H1 (cell line): ENCODE results near the gene IL22RA2.

Source experiments
- CHD1 ChIP-seq: IDR thresholded peaks from 2 replicates; pipeline ENCODE4 v1.6.1; 2012; ENCODE audit warnings: low read depth, low read length, improper control_type of control experiment
- CTCF ChIP-seq, 3 experiments: IDR thresholded peaks; 1 replicate in 2 of 3; 2 replicates in 1 of 3; pipeline versions ENCODE4 v1.5.1 to v1.6.1; 2011; ENCODE audit warnings: low read length in 3 of 3, mild to moderate bottlenecking in 3 of 3, inconsistent platforms in 2 of 3, low read depth in 1 of 3, moderate library complexity in 1 of 3; ENCODE audit not compliant: insufficient read depth in 1 of 3; ENCODE audit errors: control extremely low read depth in 1 of 3
- RAD21 ChIP-seq, 2 experiments: IDR thresholded peaks in 1 of 2; conservative IDR thresholded peaks in 1 of 2; 2 replicates each; pipeline ENCODE4 v1.6.1; 2011; ENCODE audit warnings: low read depth in 2 of 2, low read length in 2 of 2, improper control_type of control experiment in 1 of 2, inconsistent platforms in 1 of 2, mild to moderate bottlenecking in 1 of 2, moderate library complexity in 1 of 2

GRCh38 chr6:137171053-137171374 is 2.4 kb downstream of the IL22RA2 start:
- TF ChIP-seq CHD1 (no peak), RAD21 (IDR thresholded peaks at IDR 0.05 in 1 of 2, conservative IDR thresholded peaks at IDR 0.05 in 1 of 2; ENCODE audit: low read depth in 2 of 2, low read length in 2 of 2) (no peak), CTCF (IDR thresholded peaks at IDR 0.05; ENCODE audit: control extremely low read depth in 1 of 3, insufficient read depth in 1 of 3, low read depth in 1 of 3, low read length in 3 of 3) (no peak)
